Muscle layer of colon (tissue), 2 donors: ENCODE data around the gene KRTAP10-7.

ENCODE experiments used
- H3K27ac ChIP-seq: one replicate; pipeline ENCODE4 v1.7.0; 2013; ENCODE audit warnings: low read depth, mild to moderate bottlenecking, low read length, moderate library complexity
- H3K27me3 ChIP-seq, 2 donors: one replicate each; pipeline ENCODE4 v1.7.0; 2013; ENCODE audit warnings: low read length in 2 of 2, mild to moderate bottlenecking in 2 of 2; ENCODE audit not compliant: insufficient read depth in 2 of 2, control insufficient read depth in 1 of 2
- H3K36me3 ChIP-seq: one replicate; pipeline ENCODE4 v1.7.0; 2013; ENCODE audit warnings: mild to moderate bottlenecking, low read length; ENCODE audit not compliant: insufficient read depth
- H3K4me1 ChIP-seq: one replicate; pipeline ENCODE4 v1.7.0; 2013; ENCODE audit warnings: mild to moderate bottlenecking, low read length; ENCODE audit not compliant: insufficient read depth
- H3K4me3 ChIP-seq, 2 donors: one replicate each; pipeline ENCODE4 v1.7.0; 2013; ENCODE audit warnings: low read length in 2 of 2, low read depth in 1 of 2, mild to moderate bottlenecking in 1 of 2, moderate library complexity in 1 of 2
- H3K9ac ChIP-seq: one replicate; pipeline ENCODE4 v1.7.0; 2013; ENCODE audit warnings: low read length
- H3K9me3 ChIP-seq: one replicate; pipeline ENCODE4 v1.7.0; 2013; ENCODE audit warnings: mild to moderate bottlenecking, low read length
- donor health status: abdominal sarcoma.
- donor health status: Adenocarcinoma of cecum.

KRTAP10-7 gene

DNA sequence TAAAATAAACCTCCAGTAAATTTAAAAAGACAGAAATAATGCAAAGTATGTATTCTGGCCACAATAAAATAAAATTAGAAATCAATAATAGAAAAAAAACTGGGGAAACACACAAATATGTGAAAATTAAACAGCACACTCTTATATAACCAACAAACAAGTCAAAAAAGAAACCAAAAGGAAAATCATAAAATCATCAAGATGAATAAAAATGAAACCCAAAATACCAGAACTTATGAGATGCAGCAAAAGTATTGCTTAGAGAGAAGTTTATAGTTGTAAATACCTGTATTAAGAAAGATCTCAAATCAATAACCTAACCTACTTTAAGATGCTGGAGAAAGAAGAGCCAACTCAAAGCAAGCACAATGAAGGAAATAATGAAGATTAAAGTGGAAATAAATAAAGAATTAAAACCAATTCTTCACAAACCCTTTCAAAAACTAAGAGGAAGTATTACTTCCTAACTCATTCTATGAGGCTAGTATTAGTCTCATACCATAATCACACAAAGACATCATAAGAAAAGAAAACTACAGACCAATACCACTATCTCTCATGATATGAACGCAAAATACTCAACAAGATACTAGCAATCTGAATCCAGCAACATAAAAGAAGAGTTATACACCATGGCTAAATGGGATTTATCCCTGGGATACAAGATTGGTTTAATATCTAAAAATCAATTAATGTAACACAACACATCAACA, 35.4 kb upstream of the KRTAP10-7 start:
- no peak overlapping the region for H3K27ac ChIP-seq
- H3K27me3 ChIP-seq, result no peaks in the 10 kb centered on the region
- H3K9ac ChIP-seq, result no peak overlapping the region
- H3K9me3 ChIP-seq, result peaks cover 3% of the 10 kb centered on the region
- no peaks in the 10 kb centered on the region for H3K36me3 ChIP-seq
- no peaks in the 10 kb centered on the region for H3K4me1 ChIP-seq
- H3K4me3 ChIP-seq, result no peak overlapping the region

DNA sequence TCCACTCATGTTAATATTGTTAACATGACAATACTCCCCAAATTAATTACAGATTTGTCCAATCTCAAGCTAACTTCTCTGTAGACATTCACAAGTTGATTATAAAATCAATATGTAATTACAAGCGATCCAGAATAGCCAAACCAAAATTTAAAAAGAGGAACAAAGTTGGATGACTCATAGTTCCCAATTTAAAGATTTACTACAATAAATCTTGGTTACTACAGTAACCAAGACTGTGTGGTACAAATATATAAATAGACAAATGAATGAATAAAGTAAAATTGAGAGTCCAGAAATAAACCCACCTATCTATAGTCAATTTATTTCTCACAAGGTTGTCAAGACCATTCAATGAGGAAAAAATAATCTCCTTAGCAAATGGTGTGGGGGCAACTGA, 34.0 kb upstream of the KRTAP10-7 start:
- Histone ChIP-seq H3K9me3 (peaks cover 3% of the 10 kb centered on the region), H3K36me3 (no peaks in the 10 kb centered on the region), H3K27me3 (no peaks in the 10 kb centered on the region), H3K9ac (no peak overlapping the region), H3K27ac (no peak overlapping the region), H3K4me1 (no peaks in the 10 kb centered on the region), H3K4me3 (no peak overlapping the region)

DNA sequence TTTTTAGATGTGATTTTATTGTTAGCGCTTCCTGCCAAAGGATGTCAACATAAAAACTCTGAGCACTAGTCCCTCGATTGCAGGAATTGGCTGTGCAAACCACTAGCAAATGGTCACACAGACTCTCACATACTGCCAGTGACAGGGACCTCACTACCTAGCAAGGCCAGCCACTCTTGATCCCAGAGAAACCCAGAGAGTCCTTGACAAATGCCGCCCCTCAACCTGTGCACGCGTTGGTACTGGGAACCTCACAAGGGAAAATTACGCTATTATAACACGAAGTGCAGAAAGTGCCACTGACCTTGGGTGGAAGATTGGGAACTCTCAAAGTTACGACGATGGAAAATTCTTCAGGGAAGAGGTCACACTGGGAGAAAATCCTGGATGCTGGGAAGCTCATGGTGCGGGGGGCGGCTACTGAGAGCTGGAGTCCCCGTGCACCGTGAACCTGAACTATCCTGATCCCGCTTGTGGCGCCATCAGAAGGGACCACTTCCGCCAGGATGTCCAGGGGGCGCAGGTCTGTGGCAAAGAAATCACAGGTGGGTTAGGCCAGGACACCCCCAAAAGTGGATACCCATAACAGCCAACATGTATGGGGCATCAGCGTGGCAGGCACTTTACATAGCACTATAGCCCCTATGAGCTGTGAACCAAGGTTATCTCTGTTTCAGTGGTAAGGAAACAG, 32.8 kb upstream of the KRTAP10-7 start:
- H3K4me1 ChIP-seq, result no peaks in the 10 kb centered on the region
- H3K27ac ChIP-seq, result no peak overlapping the region
- no peaks in the 10 kb centered on the region for H3K27me3 ChIP-seq
- H3K4me3 ChIP-seq, result no peak overlapping the region
- H3K9ac ChIP-seq, result no peak overlapping the region
- no peaks in the 10 kb centered on the region for H3K36me3 ChIP-seq
- peaks cover 3% of the 10 kb centered on the region for H3K9me3 ChIP-seq

DNA sequence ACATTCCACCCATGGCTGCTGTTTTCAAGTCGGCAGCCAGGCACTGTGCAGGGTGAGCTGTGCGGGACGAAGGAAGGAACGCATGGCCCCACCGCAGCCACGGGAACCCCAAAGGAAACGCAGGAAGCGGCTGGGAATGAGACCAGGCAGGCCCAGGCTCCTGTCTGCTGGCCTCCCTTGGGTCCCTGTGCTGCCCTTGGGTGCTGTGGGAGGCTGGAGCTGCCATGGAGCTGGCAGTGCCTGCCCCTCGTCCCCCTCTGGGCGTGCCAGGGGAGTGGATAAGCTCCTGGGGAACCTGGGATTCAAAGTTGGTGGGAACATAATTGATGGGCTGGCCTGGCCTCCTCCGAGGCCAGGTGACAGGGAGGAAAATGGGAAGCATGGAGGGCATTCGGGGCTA, 32.1 kb upstream of the KRTAP10-7 start:
- H3K27me3 ChIP-seq, result no peaks in the 10 kb centered on the region
- H3K27ac ChIP-seq, result no peak overlapping the region
- H3K4me3 ChIP-seq, result no peak overlapping the region
- no peaks in the 10 kb centered on the region for H3K4me1 ChIP-seq
- H3K9me3 ChIP-seq, result peaks cover 3% of the 10 kb centered on the region
- no peak overlapping the region for H3K9ac ChIP-seq
- no peaks in the 10 kb centered on the region for H3K36me3 ChIP-seq

DNA sequence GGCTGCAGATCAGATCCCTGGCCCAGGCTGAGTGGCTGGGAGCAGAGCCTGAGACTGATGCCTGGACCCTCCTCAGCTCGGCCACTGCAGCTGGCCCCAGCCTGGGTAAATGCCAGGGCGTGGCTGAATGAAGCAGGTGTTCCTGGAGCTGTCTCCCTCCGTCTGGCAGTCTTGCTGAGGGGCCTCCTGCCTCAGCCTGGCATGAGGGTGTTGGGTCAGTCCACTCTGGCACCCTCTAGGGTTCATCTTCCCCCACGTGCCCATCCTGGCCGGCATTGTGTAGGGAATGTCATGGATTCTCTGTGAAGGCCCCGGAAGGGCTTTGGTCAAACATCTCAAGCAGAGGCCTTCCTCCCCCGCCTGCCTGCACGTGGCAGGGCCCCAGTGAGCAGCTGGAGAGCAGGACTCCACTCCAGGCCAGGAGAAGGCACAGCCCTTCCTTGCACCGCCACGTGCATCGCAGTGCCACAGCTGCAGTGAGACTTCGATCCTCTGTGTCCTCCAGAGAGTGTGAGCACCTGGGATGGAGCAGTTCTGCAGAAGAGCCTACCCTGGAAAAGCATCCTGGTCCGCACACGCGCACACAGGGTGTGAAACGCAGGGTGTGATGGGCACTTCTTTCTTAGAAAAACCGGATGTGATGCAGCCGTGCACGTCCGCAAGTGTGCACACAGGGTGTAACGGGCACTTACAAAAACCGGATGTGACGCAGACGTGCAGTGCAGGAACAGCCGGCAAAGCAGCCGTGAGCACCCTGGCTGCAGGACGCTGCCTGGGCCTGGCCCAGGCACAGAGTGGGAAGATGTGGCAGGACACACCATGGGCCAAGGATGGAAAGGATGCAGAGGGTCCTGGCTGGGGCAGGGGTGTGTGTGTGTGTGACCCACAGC, 31.5 kb upstream of the KRTAP10-7 start:
- H3K27me3 ChIP-seq, result no peaks in the 10 kb centered on the region
- no peak overlapping the region for H3K9ac ChIP-seq
- peaks cover under 1% of the 10 kb centered on the region for H3K9me3 ChIP-seq
- no peaks in the 10 kb centered on the region for H3K4me1 ChIP-seq
- no peak overlapping the region for H3K4me3 ChIP-seq
- H3K36me3 ChIP-seq, result no peaks in the 10 kb centered on the region
- H3K27ac ChIP-seq, result no peak overlapping the region

DNA sequence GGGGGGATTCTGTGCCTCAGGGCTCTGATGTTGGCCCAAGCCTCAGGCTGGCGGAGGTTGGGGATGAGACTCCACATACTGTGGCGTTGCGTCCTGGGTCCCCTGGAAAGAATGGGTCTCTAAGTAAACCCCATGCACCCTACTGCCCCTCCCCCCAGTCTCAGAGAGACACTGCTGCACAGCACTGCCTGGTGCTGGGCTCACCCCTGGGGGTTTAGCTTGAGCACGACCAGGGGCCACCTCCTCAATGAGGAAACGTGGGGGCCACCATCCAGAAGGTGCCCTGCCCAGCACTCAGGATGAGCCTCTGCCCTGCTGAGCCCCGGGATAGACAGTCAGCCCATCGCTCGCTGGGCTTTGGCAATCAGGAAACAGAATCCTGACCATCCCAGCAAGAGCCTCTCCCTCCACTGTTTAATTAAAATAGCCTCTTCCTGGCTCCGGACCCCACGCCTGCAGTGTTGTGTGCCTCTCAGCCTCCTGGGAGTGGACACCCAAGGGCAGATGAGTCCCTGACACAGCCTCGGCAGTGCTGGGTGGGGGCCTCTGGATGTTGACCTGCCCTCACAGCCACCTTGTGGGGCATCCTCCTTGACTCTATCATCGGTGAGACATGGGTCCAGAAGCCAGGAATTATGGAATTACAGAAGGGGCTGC, 30.4 kb upstream of the KRTAP10-7 start:
- Histone ChIP-seq H3K9me3 (no peaks in the 10 kb centered on the region), H3K9ac (no peak overlapping the region), H3K36me3 (no peaks in the 10 kb centered on the region), H3K27me3 (no peaks in the 10 kb centered on the region), H3K4me3 (no peak overlapping the region), H3K4me1 (no peaks in the 10 kb centered on the region), H3K27ac (no peak overlapping the region)

DNA sequence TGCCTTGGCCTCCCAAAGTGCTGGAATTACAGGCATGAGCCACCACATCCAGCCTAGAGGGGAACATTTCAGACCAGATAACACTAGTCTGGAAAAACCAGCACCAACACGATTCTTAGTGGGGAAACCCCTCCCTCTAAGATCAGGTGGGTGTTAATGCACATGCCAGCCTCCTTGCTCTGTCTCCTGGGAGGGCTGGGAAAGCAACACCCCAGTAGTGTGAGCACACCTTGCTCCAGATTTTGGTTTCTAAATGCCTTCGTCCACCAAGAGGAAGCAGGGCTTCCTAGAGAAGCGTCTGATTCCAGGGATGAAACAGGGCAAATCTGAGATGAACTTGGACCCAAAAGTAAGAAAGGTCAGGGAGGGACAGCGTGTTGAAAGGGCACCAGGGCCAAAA, 29.1 kb upstream of the KRTAP10-7 start:
- Histone ChIP-seq H3K9me3 (no peaks in the 10 kb centered on the region), H3K36me3 (no peaks in the 10 kb centered on the region), H3K27me3 (no peaks in the 10 kb centered on the region), H3K27ac (no peak overlapping the region), H3K9ac (no peak overlapping the region), H3K4me1 (no peaks in the 10 kb centered on the region), H3K4me3 (no peak overlapping the region)

DNA sequence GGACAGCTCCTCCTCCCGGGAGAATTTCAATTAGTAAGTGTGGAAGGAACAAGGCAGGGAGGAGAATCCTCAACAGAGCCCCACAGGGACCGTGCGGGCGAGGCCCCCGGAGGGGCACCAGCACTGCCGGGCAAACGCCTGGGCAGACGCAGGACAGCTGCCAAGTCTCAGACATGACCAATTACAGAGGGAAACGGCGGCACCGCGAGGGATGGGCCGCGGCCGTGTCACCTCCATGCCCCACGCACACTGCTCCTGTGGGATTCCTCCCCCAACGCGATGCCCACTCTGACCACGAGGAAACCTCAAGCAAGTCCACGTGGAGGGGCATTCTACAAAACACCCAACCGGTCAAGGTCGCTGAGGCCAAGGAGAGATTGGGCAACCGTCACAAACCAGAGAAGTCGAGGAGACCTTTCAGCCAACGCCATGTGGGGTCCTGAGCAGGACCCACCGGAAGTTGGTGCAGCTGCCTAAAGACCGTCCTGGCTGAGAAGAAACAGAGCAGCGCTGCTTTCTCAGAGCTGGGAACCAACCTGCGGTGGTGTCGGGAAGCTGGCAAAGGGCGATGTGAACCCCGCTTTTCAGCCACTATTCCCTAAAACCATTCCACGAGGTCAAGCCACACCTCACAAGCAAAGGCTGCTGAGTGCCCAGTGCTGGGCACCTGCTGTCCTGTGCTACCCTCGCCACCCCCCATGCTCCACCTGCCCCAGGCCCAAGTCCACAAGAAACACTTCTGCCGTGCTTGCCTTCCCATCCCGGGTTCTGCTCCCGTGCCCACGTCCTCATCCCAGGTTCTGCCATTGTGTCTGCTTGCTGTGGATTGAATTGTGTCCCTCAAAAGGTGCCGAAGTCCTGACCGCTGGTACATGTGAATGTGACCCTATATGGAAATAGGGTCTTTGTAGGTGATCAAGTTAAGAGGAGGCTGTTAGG, 28.3 kb upstream of the KRTAP10-7 start:
- no peak overlapping the region for H3K27ac ChIP-seq
- H3K4me1 ChIP-seq, result no peaks in the 10 kb centered on the region
- H3K36me3 ChIP-seq, result no peaks in the 10 kb centered on the region
- no peak overlapping the region for H3K4me3 ChIP-seq
- no peaks in the 10 kb centered on the region for H3K27me3 ChIP-seq
- no peaks in the 10 kb centered on the region for H3K9me3 ChIP-seq
- no peak overlapping the region for H3K9ac ChIP-seq

DNA sequence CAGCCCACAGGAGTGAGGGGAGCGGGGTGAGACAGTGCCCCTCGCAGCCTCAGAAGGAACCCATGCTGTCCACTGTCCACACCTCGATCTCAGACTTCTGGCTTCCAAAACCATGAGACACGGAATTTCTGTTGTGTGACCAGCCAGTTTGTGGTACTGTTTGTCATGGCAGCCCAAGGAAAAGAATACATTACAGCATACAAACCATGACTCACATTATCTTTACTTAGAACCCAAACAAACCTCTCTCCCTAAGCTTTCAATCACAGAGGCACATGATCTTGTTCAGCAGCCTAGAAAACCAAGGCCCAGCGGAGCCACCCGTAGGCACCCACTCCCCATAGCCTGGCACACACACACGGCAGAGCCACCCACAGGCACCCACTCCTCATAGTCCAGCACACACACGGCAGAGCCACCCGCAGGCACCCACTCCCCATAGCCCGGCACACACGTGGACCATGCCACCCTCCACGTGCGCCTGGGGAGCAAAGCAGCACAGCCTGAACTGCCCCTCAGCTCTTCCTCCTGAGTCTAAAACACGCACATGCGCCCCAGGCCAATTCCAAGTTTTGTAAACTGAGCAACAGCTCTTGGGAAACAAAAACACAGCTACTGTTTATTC, 27.3 kb upstream of the KRTAP10-7 start:
- H3K27me3 ChIP-seq, result no peaks in the 10 kb centered on the region
- no peaks in the 10 kb centered on the region for H3K9me3 ChIP-seq
- H3K4me3 ChIP-seq, result no peak overlapping the region
- no peaks in the 10 kb centered on the region for H3K4me1 ChIP-seq
- no peaks in the 10 kb centered on the region for H3K36me3 ChIP-seq
- no peak overlapping the region for H3K9ac ChIP-seq
- H3K27ac ChIP-seq, result no peak overlapping the region
